HT1080 (cell line): ENCODE measurements around the gene CTSV. TPM values are rescaled to one million over a fixed set of nuclear protein-coding genes. Genes with fewer than 3 reads are reported as not detected.
"Not testable (repeated sequence)": the region's sequence is repeated elsewhere in the genome, so short reads cannot be mapped to it uniquely, and the experiment has no call there.

Experiments
- DNase-seq: peaks from one replicate; pipeline ENCODE4 v3.0.0-alpha.2; 2015; ENCODE audit warnings: low read depth
- total RNA-seq: library from RNA; depleted of rRNA; stranded (reverse); fragments of >200 nt; shearing (Covaris generic); gene quantifications from 2 replicates; pipeline ENCODE4 v1.2.3, GENCODE V29; 2014

Gene CTSV
- total RNA-seq, 1 experiment from 2014 or later: 0.58 TPM

- DNase-seq: no peak
Measured at GRCh38 chr9:97045300-97045699, 6.4 kb upstream of the CTSV start.

DNA sequence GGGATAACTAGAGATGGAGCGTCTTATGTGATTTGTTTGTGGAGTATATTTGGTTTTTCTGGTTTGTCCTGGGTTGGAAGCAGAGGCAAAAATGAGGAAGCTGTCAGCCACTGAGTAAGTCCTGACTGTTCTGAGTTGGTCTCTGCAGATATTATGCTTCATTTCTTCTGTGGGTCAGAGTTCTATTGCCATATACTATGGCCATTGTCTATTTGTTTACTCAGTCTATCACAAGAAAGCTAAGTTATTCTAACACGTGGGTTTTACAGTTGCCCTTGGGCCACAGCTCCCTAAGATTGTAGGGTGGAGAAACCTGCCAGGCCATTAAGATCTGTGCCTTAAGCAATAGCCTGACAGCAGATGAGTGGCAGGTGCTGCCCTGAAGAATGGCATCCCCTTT lies 3.0 kb upstream of the CTSV start:
- no peak for DNase-seq

- DNase-seq: peak; percentile 12
Measured at GRCh38 chr9:97039514-97039860, 545 bp upstream of the CTSV start.

- not testable (repeated sequence) for DNase-seq
Measured at GRCh38 chr9:97023505-97023904, 15.4 kb downstream of the CTSV start.

GRCh38 chr9:97013151-97014132 lies 25.5 kb downstream of the CTSV start:
- DNase-seq: peak; percentile 81

- peak; percentile 1 for DNase-seq
Measured at GRCh38 chr9:97012617-97013016, 26.3 kb downstream of the CTSV start.

DNA sequence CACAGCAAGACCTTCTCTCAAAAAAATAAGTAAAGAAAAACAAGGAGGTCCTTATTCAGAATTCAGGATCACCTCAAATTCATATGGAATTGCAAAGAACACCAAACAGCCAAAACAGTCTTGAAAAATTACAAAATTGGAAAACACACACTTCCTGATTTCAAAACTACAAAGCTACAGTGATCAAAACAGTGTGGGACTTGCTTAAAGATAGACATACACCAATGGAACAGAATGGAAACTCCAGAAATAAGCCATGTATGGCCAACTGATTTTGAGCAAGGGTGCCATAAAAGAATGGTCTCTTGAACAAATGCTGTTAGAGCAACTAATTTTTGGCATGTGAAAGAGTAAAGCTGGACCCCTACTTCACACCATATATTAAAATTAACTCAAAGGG lies 36.7 kb downstream of the CTSV start:
- DNase-seq: not testable (repeated sequence)

GRCh38 chr9:97001338-97001737 lies 37.6 kb downstream of the CTSV start:
- DNase-seq: not testable (repeated sequence)

- not testable (repeated sequence) for DNase-seq
Measured at GRCh38 chr9:97000139-97000787, 38.7 kb downstream of the CTSV start.

DNA sequence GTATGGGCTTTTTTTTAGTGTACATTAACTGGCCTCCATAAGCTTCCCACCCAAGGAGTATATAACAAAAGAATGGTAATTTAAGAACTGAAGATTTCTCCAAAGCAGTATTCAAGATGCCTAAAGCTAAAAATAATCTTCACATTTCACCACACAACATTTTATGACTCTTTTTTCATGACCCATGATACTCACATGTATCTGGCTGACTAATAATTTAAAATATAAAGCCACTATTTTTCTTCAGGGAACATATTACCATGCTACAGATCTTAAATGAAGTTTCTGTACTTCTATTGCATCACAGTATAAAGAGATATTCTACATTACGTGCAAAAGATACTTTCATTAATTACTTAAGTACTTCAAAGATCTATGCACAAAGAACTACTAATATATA lies 39.2 kb downstream of the CTSV start:
- not testable (repeated sequence) for DNase-seq

GRCh38 chr9:96997009-96997701 lies 41.8 kb downstream of the CTSV start:
- DNase-seq: not testable (repeated sequence)

DNA sequence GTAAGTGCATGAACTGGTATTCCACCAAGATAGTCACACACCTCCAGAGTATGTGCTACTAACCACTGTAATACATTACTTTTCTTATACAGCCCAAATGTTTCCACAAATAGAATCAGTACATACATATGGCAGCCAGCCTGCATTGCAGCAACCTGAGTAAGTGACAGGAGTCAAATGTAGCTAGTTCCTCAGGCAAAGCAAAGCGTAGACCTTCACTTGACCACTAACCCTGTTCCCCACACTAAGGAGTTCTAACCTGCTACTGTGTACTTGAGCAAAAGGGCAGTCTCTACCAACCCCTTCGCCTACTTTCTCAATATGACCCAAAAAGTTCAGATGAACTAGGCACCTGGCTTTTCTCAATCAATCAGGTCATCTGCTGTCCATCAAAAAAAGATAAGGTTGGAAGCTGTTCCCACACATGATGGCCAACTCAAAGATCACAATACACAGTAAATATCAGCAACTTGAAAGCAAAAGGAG lies 44.4 kb downstream of the CTSV start:
- DNase-seq: not testable (repeated sequence)

DNA sequence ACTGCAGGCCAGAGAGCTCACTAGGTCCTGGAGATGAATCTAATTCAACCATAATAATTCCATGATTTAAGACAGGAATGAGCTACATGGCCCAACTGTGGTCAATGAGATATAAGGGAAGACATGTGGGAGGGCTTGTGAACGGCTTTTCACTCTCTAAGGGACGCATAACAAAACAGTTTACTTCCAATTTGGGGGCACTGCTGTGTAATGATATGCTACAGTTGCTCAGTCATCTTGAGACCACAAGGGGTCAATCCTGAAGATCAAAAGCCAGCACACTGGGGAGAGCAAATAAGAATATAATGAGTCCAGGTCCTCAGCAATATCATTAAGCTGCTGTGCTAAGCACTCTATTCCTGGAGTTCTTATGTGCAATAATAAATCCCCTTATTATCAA lies 46.6 kb downstream of the CTSV start:
- DNase-seq: not testable (repeated sequence)

DNA sequence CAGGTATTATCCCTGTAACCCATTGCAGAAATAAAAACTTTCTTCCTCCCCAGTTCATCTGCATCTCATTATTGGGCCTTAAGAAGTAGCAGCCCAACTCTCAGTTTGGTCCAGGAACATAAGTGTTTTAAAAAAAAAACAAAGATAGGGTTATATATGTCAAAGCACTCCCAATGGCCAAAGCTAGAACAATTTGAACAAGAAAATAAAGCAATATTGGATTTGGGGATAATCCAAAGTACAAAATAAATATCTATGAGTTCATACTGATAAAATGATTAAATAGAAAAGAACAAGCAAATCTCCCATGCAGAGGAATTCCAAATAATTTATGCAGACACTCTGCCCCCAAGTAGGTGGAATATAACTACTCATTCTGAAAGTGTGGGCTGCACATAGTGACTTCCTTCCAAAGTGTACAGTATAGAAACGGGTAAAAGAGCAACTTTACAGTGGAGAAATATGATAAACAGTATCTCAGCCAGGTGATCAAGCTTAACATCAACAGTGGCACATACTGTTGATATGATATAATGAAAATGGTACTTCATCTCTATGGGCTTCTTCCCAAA lies 49.1 kb downstream of the CTSV start:
- not testable (repeated sequence) for DNase-seq

- DNase-seq: not testable (repeated sequence)
Measured at GRCh38 chr9:96984887-96985286, 54.1 kb downstream of the CTSV start.

DNA sequence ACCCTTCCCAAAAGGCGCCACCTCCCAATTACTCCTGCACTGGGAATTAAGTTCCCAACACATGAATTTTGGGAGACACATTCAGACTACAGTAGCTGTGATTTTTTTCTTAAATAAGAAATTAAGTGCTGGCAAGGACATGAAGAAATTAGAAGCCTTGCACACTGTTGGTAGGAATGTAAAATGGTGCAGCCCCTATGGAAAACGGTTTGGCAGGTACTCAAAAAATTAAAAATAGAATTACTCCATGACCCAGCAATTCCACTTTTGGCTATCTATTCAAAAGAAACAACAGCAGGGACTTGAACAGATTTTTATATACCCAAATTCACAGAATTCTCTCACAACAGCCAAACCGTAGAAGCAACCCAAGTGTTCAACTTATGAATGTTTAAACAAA lies 54.8 kb downstream of the CTSV start:
- DNase-seq: not testable (repeated sequence)

DNA sequence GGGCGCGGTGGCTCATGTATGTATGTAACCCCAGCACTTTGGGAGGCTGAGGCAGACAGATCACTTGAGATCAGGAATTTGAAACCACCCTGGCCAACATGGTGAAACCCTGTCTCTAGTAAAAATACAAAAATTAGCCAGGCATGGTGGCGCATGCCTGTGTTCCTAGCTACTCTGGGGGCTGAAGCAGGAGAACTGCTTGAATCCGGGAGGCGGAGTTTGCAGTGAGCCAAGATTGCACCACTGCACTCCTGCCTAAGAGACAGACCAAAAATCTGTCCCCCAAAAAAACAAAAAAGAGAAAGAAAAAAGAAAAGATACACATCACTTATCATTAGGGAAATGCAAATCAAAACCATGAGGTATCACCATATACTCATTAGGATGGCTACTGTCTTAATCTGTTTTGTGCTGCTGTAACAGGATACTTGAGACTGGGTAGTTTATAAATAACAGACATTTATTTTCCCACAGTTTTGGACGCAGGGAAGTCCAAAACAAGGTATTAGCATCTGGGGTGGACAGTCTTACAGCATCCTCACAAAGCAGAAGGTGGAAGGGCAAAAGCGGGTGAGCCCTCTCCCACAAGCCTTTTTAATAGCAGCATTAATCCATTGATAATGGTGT lies 55.3 kb downstream of the CTSV start:
- not testable (repeated sequence) for DNase-seq
